HG03135 (cell line): ENCODE measurements around the gene SRBD1.

Experiments used
- ATAC-seq: cut with Tn5 transposase; IDR thresholded peaks from one replicate; pipeline ENCODE4 v1.9.1; 2021; ENCODE audit warnings: mild to moderate bottlenecking, moderate library complexity; ENCODE audit not compliant: unreplicated experiment

Gene SRBD1

GRCh38 chr2:45634223-45634622, 23.2 kb upstream of the SRBD1 start:
- no peak for ATAC-seq

- ATAC-seq: no peak
These were observed 20.9 kb upstream of the SRBD1 start for GRCh38 chr2:45631955-45632354.

- no peak for ATAC-seq
These were observed 20.3 kb upstream of the SRBD1 start for GRCh38 chr2:45631319-45631718.

GRCh38 chr2:45629971-45630370, 18.9 kb upstream of the SRBD1 start:
- no peak for ATAC-seq

- no peak for ATAC-seq
These were observed 16.8 kb upstream of the SRBD1 start for GRCh38 chr2:45627911-45628310.

GRCh38 chr2:45626387-45627221, 15.5 kb upstream of the SRBD1 start:
- no peak for ATAC-seq

GRCh38 chr2:45625824-45626223, 14.8 kb upstream of the SRBD1 start:
- no peak for ATAC-seq

GRCh38 chr2:45623098-45623497, 12.0 kb upstream of the SRBD1 start:
- no peak for ATAC-seq

- ATAC-seq: no peak
These were observed 11.4 kb upstream of the SRBD1 start for GRCh38 chr2:45622336-45623075.

GRCh38 chr2:45617496-45617895, 6.4 kb upstream of the SRBD1 start:
- ATAC-seq: no peak

- ATAC-seq: no peak
These were observed 5.8 kb upstream of the SRBD1 start for GRCh38 chr2:45616658-45617411.

GRCh38 chr2:45614871-45615415, 3.9 kb upstream of the SRBD1 start:
- ATAC-seq: no peak

- ATAC-seq: no peak
These were observed 3.3 kb upstream of the SRBD1 start for GRCh38 chr2:45614330-45614729.

GRCh38 chr2:45612731-45613130, 1.7 kb upstream of the SRBD1 start:
- no peak for ATAC-seq

- no peak for ATAC-seq
These were observed 1.2 kb upstream of the SRBD1 start for GRCh38 chr2:45612285-45612684.

GRCh38 chr2:45610281-45611019, 617 bp downstream of the SRBD1 start:
- ATAC-seq: peak; percentile 40

GRCh38 chr2:45607701-45608100, 3.4 kb downstream of the SRBD1 start:
- ATAC-seq: no peak

- ATAC-seq: no peak
These were observed 4.3 kb downstream of the SRBD1 start for GRCh38 chr2:45606796-45607195.

- no peak for ATAC-seq
These were observed 6.0 kb downstream of the SRBD1 start for GRCh38 chr2:45605116-45605515.

- ATAC-seq: no peak
These were observed 8.4 kb downstream of the SRBD1 start for GRCh38 chr2:45602624-45603023.

- no peak for ATAC-seq
These were observed 12.5 kb downstream of the SRBD1 start for GRCh38 chr2:45598545-45598944.
